T-helper 17 cell (primary cell): ENCODE data around the gene KRT78. TPM values are rescaled to one million over a fixed set of nuclear protein-coding genes. Genes with fewer than 3 reads are reported as not detected.

Source experiments
- ATAC-seq: fragments of 150-1000 bp; cut with Tn5 transposase; 2 replicates; pipeline ENCODE4 v1.10.0; 2021; ENCODE audit warnings: mild to moderate bottlenecking, moderate library complexity
- DNase-seq, 3 donors: peaks; one replicate each; pipeline versions ENCODE4 v3.0.0 to v3.0.0-alpha.2; 2020 to 2021
- H3K9me3 ChIP-seq: one replicate; pipeline ENCODE4 v1.7.0; 2013; ENCODE audit warnings: low read length, mild to moderate bottlenecking; ENCODE audit not compliant: control insufficient read depth, poor library complexity, severe bottlenecking
- H3K27ac Mint-ChIP-seq: one replicate; pipeline ENCODE4 v1.8.0; 2022; ENCODE audit warnings: mild to moderate bottlenecking, moderate library complexity, mixed read lengths
- H3K27me3 Mint-ChIP-seq: one replicate; pipeline ENCODE4 v1.8.0; 2022; ENCODE audit warnings: mixed read lengths
- H3K36me3 Mint-ChIP-seq: one replicate; pipeline ENCODE4 v1.8.0; 2022; ENCODE audit warnings: low read depth, mixed read lengths
- H3K4me1 Mint-ChIP-seq: one replicate; pipeline ENCODE4 v1.8.0; 2022; ENCODE audit warnings: mild to moderate bottlenecking, mixed read lengths
- H3K4me3 Mint-ChIP-seq: one replicate; pipeline ENCODE4 v1.8.0; 2022; ENCODE audit warnings: mild to moderate bottlenecking, moderate library complexity, mixed read lengths
- total RNA-seq, 4 donors: library from RNA in 2 of 4; stranded (reverse) in 2 of 4; gene quantifications; one replicate each; pipeline ENCODE4 v1.2.3 and lab custom pipeline; 2022 to 2026

Gene KRT78
- total RNA-seq, 2 donors from 2014 or later = not detected

DNA sequence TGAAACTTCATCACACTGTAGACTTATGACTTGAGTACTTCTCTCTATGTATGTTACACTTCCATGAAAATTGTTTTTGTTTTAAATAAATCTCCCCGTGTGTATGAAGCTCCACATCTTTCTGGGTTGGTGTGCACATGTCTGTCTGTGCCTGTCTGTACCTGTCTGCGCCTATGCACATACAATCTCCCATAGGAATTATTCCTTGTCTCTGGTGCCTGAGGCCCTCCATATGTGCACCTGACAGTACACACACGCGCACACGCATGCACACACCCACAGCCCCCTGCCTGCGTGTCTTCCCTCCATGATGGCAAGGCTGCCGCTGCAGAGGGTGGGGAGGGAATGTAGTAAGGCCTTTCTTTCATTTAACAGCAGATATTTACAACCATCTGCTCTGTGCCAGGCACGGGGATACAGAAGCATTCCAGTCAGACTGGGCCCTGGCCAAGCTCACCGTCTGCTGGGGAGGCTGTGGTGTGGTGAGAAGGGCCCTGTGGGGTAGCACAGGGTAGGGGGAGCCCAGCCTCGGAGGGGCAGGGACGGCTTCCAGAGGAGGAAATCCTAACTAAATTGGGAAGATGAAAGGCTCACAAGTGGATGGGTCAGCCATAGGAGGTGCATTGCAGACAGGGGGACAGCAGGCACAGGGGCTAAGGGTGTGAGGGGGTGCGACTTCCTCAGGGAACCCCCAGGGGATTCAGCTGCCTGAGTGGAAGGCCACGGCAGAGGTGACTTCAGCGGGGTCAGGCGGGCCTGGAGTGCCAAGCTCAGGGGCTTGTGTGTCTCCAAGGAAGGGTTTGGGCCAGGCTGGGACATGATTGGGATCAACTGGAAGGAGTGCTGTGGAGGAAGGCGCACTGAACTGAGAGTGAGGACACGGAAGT, 30.0 kb upstream of the KRT78 start:
- H3K27me3 Mint-ChIP-seq = peaks cover 27% of the 10 kb centered on the region
- ATAC-seq = no peak

DNA sequence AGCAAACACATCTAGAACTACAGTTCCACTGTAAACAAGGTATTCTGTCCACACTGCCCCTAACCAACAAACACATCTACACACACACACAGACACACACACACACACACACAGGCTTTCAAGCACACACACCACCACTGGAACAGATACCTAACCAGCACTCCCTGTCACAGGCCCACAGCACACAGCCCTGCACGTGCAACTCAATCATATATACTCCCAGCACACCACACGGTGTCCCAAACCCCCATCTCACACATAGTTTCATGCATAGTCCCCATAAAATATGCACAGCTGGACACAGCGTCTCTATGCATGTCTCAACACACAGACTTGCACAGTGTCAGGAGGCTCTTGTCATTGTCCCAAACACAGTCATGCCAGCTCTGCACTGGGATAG, 28.4 kb upstream of the KRT78 start:
- Mint-ChIP-seq H3K4me3 (no peak overlapping the region), H3K27ac (no peak overlapping the region), H3K4me1 (peaks cover 29% of the 10 kb centered on the region), H3K27me3 (peaks cover 33% of the 10 kb centered on the region), H3K36me3 (no peaks in the 10 kb centered on the region)
- DNase-seq = no peak
- no peak for ATAC-seq
- H3K9me3 ChIP-seq = no peaks in the 10 kb centered on the region

More for the DNA sequence above, 30.0 kb upstream of the KRT78 start:
- Mint-ChIP-seq H3K27ac (peak overlapping the region; percentile 37), H3K36me3 (no peaks in the 10 kb centered on the region), H3K4me1 (peaks cover 22% of the 10 kb centered on the region), H3K4me3 (peak overlapping the region; percentile 50)
- no peak for DNase-seq
- H3K9me3 ChIP-seq = no peaks in the 10 kb centered on the region

DNA sequence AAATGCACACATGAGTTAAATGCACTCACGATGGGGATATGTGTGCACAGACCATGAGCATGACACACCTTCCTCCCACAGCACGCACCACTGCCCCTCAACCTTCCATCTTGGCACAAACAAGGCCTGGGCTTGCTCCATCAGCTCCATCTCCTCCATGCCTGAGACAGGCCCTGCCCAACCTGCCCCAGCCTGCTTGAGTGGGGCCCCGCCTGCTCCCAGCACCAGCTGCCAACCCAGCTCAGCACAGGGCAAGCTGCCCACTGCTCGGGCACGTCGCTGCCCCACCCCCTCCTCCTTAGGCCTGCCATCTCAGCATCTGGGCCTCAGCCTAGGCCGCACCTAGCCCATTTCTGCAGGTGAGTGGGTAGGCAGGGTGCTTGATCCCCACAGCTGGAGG, 27.6 kb upstream of the KRT78 start:
- H3K4me1 Mint-ChIP-seq = peaks cover 29% of the 10 kb centered on the region
- H3K4me3 Mint-ChIP-seq = no peak overlapping the region
- H3K27me3 Mint-ChIP-seq = peaks cover 32% of the 10 kb centered on the region
- ATAC-seq (no peak), DNase-seq (no peak)
- no peak overlapping the region for H3K27ac Mint-ChIP-seq
- H3K36me3 Mint-ChIP-seq = no peaks in the 10 kb centered on the region
- no peaks in the 10 kb centered on the region for H3K9me3 ChIP-seq

DNA sequence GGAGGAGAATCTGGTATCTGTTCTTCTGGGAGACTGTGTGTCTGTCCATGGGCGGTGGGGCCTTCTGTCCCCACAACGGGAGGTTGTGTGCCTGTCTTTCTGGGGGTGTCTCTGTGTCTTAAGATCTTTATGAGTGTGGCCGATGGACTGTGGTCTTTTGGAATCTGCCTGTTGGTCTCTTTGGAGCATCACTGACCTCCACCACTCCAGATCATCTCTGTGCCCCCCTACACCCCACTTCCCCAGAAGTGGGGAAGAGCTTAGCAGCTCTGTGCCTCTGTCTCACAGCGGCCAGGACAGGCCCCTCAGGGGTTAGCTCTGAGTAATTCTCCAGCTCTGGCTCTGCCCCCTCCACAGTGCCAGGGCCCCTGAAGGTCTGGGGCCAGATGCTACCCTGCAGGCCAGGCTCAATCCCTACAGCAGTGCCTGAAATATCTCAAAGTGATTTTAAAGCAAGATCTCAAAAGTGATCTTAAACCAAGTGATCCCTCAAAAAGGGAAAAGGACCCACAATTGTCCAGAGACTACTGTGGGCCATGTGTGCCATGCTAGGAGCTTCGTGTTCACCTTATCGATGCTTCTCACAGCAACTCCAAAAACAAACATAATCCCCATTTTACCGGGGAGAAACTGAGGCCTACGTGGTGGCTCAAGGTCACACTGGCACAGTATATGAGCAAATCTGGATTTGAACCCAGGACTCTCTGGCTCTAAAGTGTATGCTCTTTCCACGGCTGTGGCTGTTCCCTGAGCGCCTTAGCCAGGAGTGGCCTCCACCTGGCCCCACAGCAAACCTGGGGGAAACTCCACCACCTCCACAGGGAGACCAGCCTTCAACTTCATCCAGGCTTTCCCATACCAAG, 26.0 kb upstream of the KRT78 start:
- no peaks in the 10 kb centered on the region for H3K36me3 Mint-ChIP-seq
- peaks cover 23% of the 10 kb centered on the region for H3K27me3 Mint-ChIP-seq
- H3K4me3 Mint-ChIP-seq = peak overlapping the region; percentile 85
- peaks cover 26% of the 10 kb centered on the region for H3K4me1 Mint-ChIP-seq
- DNase-seq = no peak
- no peak for ATAC-seq
- no peaks in the 10 kb centered on the region for H3K9me3 ChIP-seq
- H3K27ac Mint-ChIP-seq = peak overlapping the region; percentile 85

DNA sequence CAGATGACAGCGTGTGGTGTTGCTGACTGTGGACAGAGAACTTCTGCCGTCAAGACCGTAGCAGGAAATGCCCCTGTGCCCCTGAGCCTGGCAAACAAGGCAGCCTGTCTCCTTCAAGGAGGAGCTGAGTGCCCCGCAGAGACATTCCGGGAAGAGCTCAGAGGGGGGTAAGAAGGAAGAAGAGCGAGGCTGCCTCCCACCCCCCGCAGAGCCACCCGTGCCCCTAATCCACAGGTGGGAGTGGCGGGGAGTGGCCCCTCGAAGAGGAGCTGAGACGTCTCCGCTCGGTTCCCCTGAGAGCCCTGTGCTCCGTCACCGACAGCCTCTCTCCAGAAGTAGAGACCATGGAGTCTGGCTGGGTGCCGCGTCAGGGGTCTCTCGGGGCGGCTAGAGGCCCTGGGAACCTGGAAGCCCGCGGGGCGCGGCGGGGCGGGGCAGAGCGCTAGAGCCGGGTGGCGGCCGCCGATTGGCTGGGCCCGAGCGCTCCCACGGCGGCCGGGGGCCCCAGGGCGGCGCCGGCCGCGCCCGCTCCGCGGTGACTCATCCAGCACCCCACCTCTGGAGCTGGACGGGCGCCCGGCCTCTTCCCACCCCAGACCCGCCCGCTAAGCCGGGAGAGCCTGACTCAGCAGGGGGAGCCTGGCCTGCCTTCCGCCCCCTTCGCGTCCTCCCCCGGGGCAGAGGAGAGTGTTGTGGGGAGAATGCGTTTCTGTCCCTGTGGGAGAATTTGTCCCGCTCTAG, 25.2 kb upstream of the KRT78 start:
- peak overlapping the region; percentile 85 for H3K27ac Mint-ChIP-seq
- DNase-seq (peak in 2 of 3 donors; percentile 25 to 56), ATAC-seq (peak; percentile 71)
- peaks cover 23% of the 10 kb centered on the region for H3K27me3 Mint-ChIP-seq
- peaks cover 24% of the 10 kb centered on the region for H3K4me1 Mint-ChIP-seq
- H3K9me3 ChIP-seq = no peaks in the 10 kb centered on the region
- H3K36me3 Mint-ChIP-seq = no peaks in the 10 kb centered on the region
- H3K4me3 Mint-ChIP-seq = peak overlapping the region; percentile 85

DNA sequence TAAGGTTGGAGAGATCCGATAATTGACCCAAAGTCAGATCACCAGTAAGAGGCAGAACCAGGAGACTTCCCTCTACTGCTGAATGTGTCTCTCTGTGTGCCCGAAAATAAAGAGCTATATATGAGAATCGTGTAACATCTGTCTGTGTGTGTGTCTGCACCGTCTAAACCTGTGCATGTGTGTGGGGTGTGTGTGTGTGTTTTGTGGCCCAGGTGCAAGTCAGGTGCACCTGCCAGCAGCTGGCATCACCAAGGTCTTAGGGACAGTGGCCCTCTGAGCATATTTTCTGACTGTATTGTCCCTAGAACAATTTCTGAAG, 24.7 kb upstream of the KRT78 start:
- ATAC-seq = no peak
- peaks cover 20% of the 10 kb centered on the region for H3K27me3 Mint-ChIP-seq
- peaks cover 22% of the 10 kb centered on the region for H3K4me1 Mint-ChIP-seq
- no peaks in the 10 kb centered on the region for H3K36me3 Mint-ChIP-seq
- no peaks in the 10 kb centered on the region for H3K9me3 ChIP-seq
- peak overlapping the region; percentile 85 for H3K27ac Mint-ChIP-seq
- no peak for DNase-seq
- H3K4me3 Mint-ChIP-seq = peak overlapping the region; percentile 85

DNA sequence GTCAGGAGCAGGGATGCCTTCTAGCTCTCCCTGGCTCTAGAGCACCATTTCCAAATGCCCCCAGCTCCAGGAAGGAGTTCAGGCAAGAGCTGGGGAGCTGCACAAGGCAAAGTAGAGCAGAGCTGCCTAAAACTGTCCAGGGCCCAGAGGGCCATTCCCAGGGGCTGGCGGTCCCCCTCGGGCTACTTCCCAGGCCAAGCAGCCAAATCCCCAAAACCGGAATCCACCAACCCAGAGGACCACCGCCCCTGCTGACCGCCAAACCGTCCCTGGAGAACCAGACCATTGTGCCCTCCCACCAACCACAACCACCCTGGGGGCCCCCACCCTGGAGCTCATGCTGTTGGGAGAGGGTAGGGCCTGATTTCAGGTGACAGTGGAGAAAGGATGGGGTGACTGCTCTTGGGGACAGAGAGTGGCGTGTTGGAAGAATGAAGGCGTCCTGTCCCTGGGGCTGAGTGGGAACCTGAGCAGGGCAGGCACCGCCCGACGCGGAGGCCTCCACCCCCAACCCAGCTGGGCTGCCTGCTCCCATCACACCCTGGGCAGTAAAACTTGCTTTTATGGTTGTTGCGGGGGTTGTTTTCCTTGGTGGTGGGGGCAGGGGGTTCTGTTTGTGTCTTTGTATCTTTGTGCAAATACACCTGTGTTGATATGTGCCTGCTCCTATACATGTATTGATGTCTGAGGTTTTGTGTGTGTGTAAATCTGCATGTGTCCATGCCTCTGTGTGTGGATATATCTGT, 24.0 kb upstream of the KRT78 start:
- Mint-ChIP-seq H3K4me1 (peaks cover 22% of the 10 kb centered on the region), H3K36me3 (no peaks in the 10 kb centered on the region), H3K4me3 (peak overlapping the region; percentile 85), H3K27ac (peak overlapping the region; percentile 85), H3K27me3 (peaks cover 18% of the 10 kb centered on the region)
- no peaks in the 10 kb centered on the region for H3K9me3 ChIP-seq
- ATAC-seq = no peak
- DNase-seq = no peak

DNA sequence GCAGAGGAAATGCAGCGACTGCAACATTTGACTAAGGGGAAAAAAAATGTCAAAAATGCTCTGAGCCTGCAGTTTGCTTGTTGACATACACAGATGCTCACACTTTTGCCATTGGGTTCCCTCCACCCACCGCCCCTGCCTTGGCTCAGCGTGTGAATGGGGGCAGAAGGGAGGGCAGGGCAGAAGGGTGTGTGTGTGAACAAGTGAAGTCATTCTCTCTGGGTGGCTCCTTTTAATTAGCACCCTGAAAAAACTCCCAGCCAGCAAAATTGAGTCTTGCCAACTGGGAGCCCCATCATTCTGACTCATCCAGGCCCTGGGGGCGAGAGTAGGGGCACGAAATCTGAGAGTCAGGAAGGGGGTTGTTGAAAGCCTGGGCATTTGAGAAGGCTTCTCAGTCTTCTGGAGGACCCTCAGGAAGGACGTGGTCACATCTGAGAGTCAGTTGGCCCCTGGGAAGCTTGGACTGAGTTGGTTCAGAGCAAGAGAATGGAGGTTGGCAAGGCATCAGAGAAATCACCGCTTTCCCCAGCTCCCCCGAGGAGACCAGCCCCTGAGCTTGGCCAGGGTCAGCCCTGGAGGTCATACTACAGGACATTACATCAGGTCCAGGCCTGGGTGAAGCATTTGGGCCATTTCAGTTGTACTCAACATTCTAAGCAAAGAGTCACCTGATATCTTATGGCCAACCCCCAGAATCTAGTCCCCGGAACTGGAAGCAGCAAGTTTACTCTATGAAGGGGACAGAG, 22.7 kb upstream of the KRT78 start:
- H3K9me3 ChIP-seq = no peaks in the 10 kb centered on the region
- Mint-ChIP-seq H3K36me3 (no peaks in the 10 kb centered on the region), H3K27ac (no peak overlapping the region), H3K27me3 (peaks cover 11% of the 10 kb centered on the region), H3K4me1 (peaks cover 30% of the 10 kb centered on the region), H3K4me3 (no peak overlapping the region)
- DNase-seq (no peak), ATAC-seq (no peak)

DNA sequence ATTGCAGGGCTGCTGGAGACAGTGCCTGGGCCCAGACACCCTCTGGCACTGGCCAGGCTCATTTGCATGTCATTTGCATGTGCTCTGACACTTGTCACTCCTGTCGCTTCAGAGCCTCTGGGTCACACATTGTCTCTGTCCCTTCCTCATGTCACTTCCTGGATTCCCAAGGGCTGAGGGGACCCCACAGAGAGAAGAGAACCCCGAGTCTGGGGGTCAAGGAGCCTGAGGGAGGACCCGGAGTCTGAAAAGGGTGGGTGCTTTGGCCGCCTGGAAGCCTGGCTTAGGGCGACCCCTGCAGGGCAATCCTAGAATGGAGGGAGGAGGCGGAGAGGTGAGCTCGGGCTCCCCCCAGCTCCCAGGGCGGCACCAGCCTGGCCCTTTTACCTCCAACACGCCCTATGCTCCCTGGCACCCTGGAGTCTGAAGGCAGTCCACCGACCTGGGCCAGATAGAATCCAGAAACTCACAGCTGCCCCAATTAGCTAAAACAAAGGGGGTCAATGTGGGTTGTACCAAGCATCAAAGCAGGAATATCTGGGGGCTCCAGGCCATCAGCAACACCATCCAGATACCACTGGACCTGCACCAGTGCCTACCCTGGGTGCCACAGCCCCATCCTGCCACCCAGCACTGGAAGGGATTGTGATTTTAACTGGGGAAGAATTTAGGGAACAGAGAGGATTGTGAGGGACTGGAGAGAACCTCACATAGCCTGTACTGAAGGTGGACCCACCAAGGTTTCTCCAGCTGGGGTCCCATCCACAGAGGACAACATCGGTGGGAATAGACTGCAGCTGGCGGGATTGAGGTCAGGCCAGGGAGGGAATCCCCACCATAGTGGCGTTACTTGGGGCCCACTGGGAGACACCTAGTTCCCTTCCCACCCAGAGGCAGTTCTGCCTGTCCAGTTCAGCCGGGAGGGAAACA, 21.8 kb upstream of the KRT78 start:
- no peaks in the 10 kb centered on the region for H3K9me3 ChIP-seq
- ATAC-seq (peak; percentile 77), DNase-seq (peak; percentile 49 to 71 (median 50))
- Mint-ChIP-seq H3K4me3 (no peak overlapping the region), H3K36me3 (no peaks in the 10 kb centered on the region), H3K27me3 (peaks cover 7% of the 10 kb centered on the region), H3K27ac (no peak overlapping the region), H3K4me1 (peaks cover 27% of the 10 kb centered on the region)

DNA sequence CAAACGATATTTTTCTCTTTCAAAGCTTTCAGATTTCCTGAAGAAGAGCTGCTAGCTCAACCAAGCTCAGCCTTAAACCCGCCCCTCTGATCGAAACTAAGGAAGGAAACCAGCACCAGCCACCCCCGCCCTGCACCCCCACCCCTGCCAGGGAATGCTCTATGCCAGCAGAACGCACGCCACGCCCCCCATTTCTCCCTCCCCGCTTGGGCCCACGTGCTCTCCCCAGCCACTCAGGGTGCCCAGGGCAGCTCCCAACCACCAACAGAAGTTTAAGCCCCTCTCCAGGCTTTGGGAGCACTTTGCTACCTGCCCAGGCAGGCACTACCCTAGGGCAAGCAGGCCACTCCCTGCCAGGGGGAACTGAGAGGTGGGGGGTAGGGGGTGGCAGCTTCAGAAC, 18.8 kb upstream of the KRT78 start:
- Mint-ChIP-seq H3K36me3 (no peaks in the 10 kb centered on the region), H3K4me3 (no peak overlapping the region), H3K27ac (no peak overlapping the region), H3K27me3 (no peaks in the 10 kb centered on the region), H3K4me1 (peaks cover 10% of the 10 kb centered on the region)
- DNase-seq (no peak), ATAC-seq (peak; percentile 37)
- H3K9me3 ChIP-seq = no peaks in the 10 kb centered on the region

DNA sequence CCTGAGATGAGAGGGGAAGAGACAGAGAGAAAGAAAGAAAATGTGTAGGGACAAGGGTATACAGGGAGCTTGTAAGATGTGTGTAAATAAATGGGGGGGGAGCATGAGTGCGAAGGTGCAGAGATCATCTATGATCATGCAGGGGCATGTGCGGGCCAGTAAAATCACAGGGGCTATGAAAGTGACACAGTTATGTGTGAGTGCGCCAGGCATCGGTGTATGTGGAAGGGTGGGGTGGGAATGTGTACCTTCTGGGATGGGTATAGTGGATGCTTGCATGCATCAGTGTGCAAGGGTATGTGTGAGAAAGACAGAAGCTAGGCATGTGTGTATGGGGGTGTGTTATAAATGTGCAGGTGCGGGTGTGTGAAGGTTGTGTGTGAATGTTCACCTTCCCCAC, 18.4 kb upstream of the KRT78 start:
- H3K9me3 ChIP-seq = no peaks in the 10 kb centered on the region
- H3K4me1 Mint-ChIP-seq = peaks cover 10% of the 10 kb centered on the region
- peaks cover 1% of the 10 kb centered on the region for H3K36me3 Mint-ChIP-seq
- ATAC-seq (no peak), DNase-seq (no peak)
- H3K27me3 Mint-ChIP-seq = no peaks in the 10 kb centered on the region
- H3K4me3 Mint-ChIP-seq = peak overlapping the region; percentile 55
- no peak overlapping the region for H3K27ac Mint-ChIP-seq
